ENCODE measurements around the gene SLC6A11.

The SLC6A11 gene

DNA sequence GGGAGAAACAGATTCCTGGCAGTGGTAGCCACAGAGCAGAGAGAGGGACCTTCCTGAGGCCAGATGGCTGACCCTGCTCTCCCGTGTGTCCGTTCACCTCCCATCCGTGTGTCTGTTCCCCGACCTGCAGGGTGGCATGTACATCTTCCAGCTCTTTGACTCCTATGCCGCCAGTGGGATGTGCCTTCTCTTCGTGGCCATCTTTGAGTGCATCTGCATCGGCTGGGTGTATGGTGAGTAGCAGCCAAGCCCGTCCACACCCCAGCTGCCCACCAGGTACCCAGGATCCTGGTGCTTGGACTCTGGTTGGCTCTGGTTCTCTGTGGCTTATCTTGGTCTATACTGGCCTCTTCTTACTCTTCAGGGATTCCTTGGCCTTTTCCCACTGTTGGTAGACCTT, 117.0 kb downstream of the SLC6A11 start:
- Histone ChIP-seq H3K4me3 (ENCODE audit: low read depth, low read length) (no peak overlapping the region), H3K9me3 (ENCODE audit: control insufficient read depth, insufficient read depth, low read depth, low read length) (no peaks in the 10 kb centered on the region), H3K27ac (ENCODE audit: low read depth, low read length) (no peak overlapping the region), H3K36me3 (ENCODE audit: control insufficient read depth, insufficient read depth, low read length) (no peaks in the 10 kb centered on the region), H3K9ac (ENCODE audit: low read length) (no peak overlapping the region), H3K4me1 (ENCODE audit: control insufficient read depth, insufficient read depth, low read length) (peaks cover 8% of the 10 kb centered on the region), H3K27me3 (ENCODE audit: control insufficient read depth, insufficient read depth, low read length) (no peaks in the 10 kb centered on the region)

- H3K27ac ChIP-seq (ENCODE audit: low read depth, low read length): no peak overlapping the region
- H3K9me3 ChIP-seq (ENCODE audit: control insufficient read depth, insufficient read depth, low read depth, low read length): no peaks in the 10 kb centered on the region
These were observed 117.4 kb downstream of the SLC6A11 start for GRCh38 chr3:10933470-10933804.

DNA sequence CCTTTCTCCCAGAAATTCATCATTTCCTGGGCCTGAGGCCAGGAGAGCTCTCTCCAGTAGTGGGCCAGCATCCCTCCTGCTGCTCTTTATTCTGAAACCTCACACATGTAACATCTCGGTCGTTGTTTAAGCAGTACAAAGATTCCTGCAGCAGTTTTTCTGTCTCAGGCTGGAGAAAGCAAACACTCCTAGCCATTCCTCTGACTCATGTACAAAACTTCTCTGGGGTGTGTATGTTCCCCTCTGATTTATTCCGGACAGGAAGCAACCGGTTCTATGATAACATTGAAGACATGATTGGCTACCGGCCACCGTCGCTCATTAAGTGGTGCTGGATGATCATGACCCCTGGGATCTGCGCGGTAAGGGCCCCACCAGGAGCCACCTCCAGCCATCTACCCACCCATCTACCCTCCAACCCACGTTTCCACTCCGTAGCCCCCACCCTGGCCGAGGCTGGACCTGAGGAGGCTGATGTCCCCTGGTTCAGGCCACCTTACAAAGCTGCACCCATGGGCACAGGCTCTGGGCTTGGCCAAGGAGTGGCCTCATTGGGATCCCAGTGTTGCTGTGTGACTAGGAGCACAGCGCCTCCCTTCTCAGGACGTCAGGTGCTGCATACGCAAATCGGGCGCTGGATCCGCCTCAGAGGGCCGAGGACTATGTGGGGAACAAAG, 117.9 kb downstream of the SLC6A11 start:
- no peak overlapping the region for H3K27ac ChIP-seq (ENCODE audit: low read depth, low read length)
- no peaks in the 10 kb centered on the region for H3K36me3 ChIP-seq (ENCODE audit: control insufficient read depth, insufficient read depth, low read length)
- no peaks in the 10 kb centered on the region for H3K27me3 ChIP-seq (ENCODE audit: control insufficient read depth, insufficient read depth, low read length)

More at GRCh38 chr3:10933470-10933804, 117.4 kb downstream of the SLC6A11 start:
- Histone ChIP-seq H3K9ac (ENCODE audit: low read length) (no peak overlapping the region), H3K27me3 (ENCODE audit: control insufficient read depth, insufficient read depth, low read length) (no peaks in the 10 kb centered on the region), H3K4me1 (ENCODE audit: control insufficient read depth, insufficient read depth, low read length) (peaks cover 8% of the 10 kb centered on the region), H3K36me3 (ENCODE audit: control insufficient read depth, insufficient read depth, low read length) (no peaks in the 10 kb centered on the region), H3K4me3 (ENCODE audit: low read depth, low read length) (no peak overlapping the region)

GRCh38 chr3:10935028-10935427, 119.0 kb downstream of the SLC6A11 start:
- Histone ChIP-seq H3K4me3 (ENCODE audit: low read depth, low read length) (no peak overlapping the region), H3K9ac (ENCODE audit: low read length) (no peak overlapping the region), H3K27me3 (ENCODE audit: control insufficient read depth, insufficient read depth, low read length) (no peaks in the 10 kb centered on the region), H3K9me3 (ENCODE audit: control insufficient read depth, insufficient read depth, low read depth, low read length) (no peaks in the 10 kb centered on the region), H3K36me3 (ENCODE audit: control insufficient read depth, insufficient read depth, low read length) (no peaks in the 10 kb centered on the region), H3K27ac (ENCODE audit: low read depth, low read length) (no peak overlapping the region), H3K4me1 (ENCODE audit: control insufficient read depth, insufficient read depth, low read length) (peaks cover 8% of the 10 kb centered on the region)

More for the DNA sequence above, 117.9 kb downstream of the SLC6A11 start:
- H3K9me3 ChIP-seq (ENCODE audit: control insufficient read depth, insufficient read depth, low read depth, low read length): no peaks in the 10 kb centered on the region
- no peak overlapping the region for H3K4me3 ChIP-seq (ENCODE audit: low read depth, low read length)
- no peak overlapping the region for H3K9ac ChIP-seq (ENCODE audit: low read length)
- peaks cover 8% of the 10 kb centered on the region for H3K4me1 ChIP-seq (ENCODE audit: control insufficient read depth, insufficient read depth, low read length)

- Histone ChIP-seq H3K4me3 (ENCODE audit: low read depth, low read length) (no peak overlapping the region), H3K4me1 (ENCODE audit: control insufficient read depth, insufficient read depth, low read length) (peaks cover 8% of the 10 kb centered on the region), H3K9me3 (ENCODE audit: control insufficient read depth, insufficient read depth, low read depth, low read length) (no peaks in the 10 kb centered on the region), H3K27me3 (ENCODE audit: control insufficient read depth, insufficient read depth, low read length) (no peaks in the 10 kb centered on the region), H3K27ac (ENCODE audit: low read depth, low read length) (no peak overlapping the region), H3K9ac (ENCODE audit: low read length) (no peak overlapping the region), H3K36me3 (ENCODE audit: control insufficient read depth, insufficient read depth, low read length) (no peaks in the 10 kb centered on the region)
These were observed 120.0 kb downstream of the SLC6A11 start for GRCh38 chr3:10935846-10936631.

GRCh38 chr3:10936686-10937085, 120.7 kb downstream of the SLC6A11 start:
- Histone ChIP-seq H3K9ac (ENCODE audit: low read length) (no peak overlapping the region), H3K36me3 (ENCODE audit: control insufficient read depth, insufficient read depth, low read length) (no peaks in the 10 kb centered on the region), H3K9me3 (ENCODE audit: control insufficient read depth, insufficient read depth, low read depth, low read length) (no peaks in the 10 kb centered on the region), H3K27me3 (ENCODE audit: control insufficient read depth, insufficient read depth, low read length) (no peaks in the 10 kb centered on the region), H3K27ac (ENCODE audit: low read depth, low read length) (no peak overlapping the region), H3K4me1 (ENCODE audit: control insufficient read depth, insufficient read depth, low read length) (peaks cover 8% of the 10 kb centered on the region), H3K4me3 (ENCODE audit: low read depth, low read length) (no peak overlapping the region)

GRCh38 chr3:10937141-10937825, 121.3 kb downstream of the SLC6A11 start:
- Histone ChIP-seq H3K27ac (ENCODE audit: low read depth, low read length) (no peak overlapping the region), H3K9ac (ENCODE audit: low read length) (no peak overlapping the region), H3K4me3 (ENCODE audit: low read depth, low read length) (no peak overlapping the region), H3K27me3 (ENCODE audit: control insufficient read depth, insufficient read depth, low read length) (no peaks in the 10 kb centered on the region), H3K36me3 (ENCODE audit: control insufficient read depth, insufficient read depth, low read length) (no peaks in the 10 kb centered on the region), H3K4me1 (ENCODE audit: control insufficient read depth, insufficient read depth, low read length) (peaks cover 8% of the 10 kb centered on the region), H3K9me3 (ENCODE audit: control insufficient read depth, insufficient read depth, low read depth, low read length) (peaks cover 2% of the 10 kb centered on the region)

- no peak overlapping the region for H3K27ac ChIP-seq (ENCODE audit: low read depth, low read length)
- no peaks in the 10 kb centered on the region for H3K27me3 ChIP-seq (ENCODE audit: control insufficient read depth, insufficient read depth, low read length)
- no peak overlapping the region for H3K9ac ChIP-seq (ENCODE audit: low read length)
- peaks cover 8% of the 10 kb centered on the region for H3K4me1 ChIP-seq (ENCODE audit: control insufficient read depth, insufficient read depth, low read length)
- H3K4me3 ChIP-seq (ENCODE audit: low read depth, low read length): no peak overlapping the region
- H3K36me3 ChIP-seq (ENCODE audit: control insufficient read depth, insufficient read depth, low read length): no peaks in the 10 kb centered on the region
- peaks cover 12% of the 10 kb centered on the region for H3K9me3 ChIP-seq (ENCODE audit: control insufficient read depth, insufficient read depth, low read depth, low read length)
These were observed 123.5 kb downstream of the SLC6A11 start for GRCh38 chr3:10939556-10939955.

DNA sequence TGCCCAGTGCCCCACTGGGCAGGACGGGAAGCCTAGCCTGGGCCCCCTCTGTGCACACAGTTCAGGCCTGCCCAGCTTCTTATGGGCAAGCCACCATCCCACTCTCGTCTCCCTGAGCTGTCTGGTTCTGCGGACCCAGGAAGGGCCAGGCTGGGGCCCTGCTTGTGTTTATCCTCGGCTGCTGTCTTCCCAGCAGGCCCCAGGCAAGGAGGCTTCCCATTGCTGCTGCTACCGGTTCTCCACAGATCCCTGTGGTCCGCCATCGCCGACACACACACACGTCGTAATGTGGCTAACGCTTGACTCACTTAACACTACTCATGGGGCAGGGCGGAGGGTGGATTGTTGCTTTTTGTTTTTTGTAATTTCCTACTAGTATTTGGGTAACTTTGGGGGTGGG, 124.1 kb downstream of the SLC6A11 start:
- no peak overlapping the region for H3K9ac ChIP-seq (ENCODE audit: low read length)
- no peaks in the 10 kb centered on the region for H3K27me3 ChIP-seq (ENCODE audit: control insufficient read depth, insufficient read depth, low read length)
- peaks cover 8% of the 10 kb centered on the region for H3K4me1 ChIP-seq (ENCODE audit: control insufficient read depth, insufficient read depth, low read length)
- H3K27ac ChIP-seq (ENCODE audit: low read depth, low read length): no peak overlapping the region
- H3K9me3 ChIP-seq (ENCODE audit: control insufficient read depth, insufficient read depth, low read depth, low read length): peaks cover 12% of the 10 kb centered on the region
- no peaks in the 10 kb centered on the region for H3K36me3 ChIP-seq (ENCODE audit: control insufficient read depth, insufficient read depth, low read length)
- H3K4me3 ChIP-seq (ENCODE audit: low read depth, low read length): no peak overlapping the region

DNA sequence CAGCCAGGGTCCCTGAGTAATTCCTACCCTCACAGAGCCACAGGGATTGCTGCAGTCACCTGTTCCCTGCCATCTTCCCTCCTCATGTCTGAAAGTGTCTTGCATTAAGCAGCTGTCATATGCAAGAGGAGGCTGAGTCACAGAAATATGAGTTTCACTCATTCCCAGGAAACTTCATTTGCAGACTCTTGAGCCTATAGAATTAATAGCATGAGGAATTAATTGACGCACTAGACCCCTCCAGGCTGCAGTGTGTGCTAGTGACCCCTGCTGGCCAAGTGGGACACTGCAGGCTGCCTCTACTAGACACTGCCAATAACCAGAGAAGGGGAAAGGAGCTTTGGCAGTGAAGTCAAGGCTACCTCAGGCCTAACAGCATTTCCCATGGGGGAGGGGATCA, 125.9 kb downstream of the SLC6A11 start:
- H3K36me3 ChIP-seq (ENCODE audit: control insufficient read depth, insufficient read depth, low read length): no peaks in the 10 kb centered on the region
- no peaks in the 10 kb centered on the region for H3K27me3 ChIP-seq (ENCODE audit: control insufficient read depth, insufficient read depth, low read length)
- H3K4me1 ChIP-seq (ENCODE audit: control insufficient read depth, insufficient read depth, low read length): no peaks in the 10 kb centered on the region
- H3K4me3 ChIP-seq (ENCODE audit: low read depth, low read length): no peak overlapping the region
- H3K9me3 ChIP-seq (ENCODE audit: control insufficient read depth, insufficient read depth, low read depth, low read length): peaks cover 12% of the 10 kb centered on the region
- no peak overlapping the region for H3K27ac ChIP-seq (ENCODE audit: low read depth, low read length)
- H3K9ac ChIP-seq (ENCODE audit: low read length): no peak overlapping the region

DNA sequence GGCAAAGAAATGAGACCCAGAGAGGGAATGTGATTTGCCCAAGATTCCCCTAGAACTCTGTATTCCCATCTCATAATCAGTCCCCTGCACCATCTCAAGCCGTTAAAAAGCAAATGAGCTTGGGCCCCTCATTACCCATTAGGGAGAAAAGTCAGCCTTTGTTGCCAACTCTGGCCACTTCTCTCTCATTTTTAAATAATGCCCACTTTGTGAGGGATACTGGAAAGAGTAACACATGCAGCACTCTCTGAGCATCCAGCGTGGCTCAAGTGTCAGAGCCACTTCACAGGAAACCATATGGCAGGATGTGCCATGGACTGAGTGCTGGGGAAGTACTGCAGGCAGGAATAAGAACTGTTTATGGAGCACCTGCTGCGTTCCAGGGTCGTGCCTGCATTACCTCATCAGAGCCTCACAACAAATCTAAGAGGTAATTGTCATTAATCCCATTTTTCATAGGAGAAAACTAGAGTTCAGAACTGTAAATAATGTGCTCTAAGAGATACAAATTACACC, 126.7 kb downstream of the SLC6A11 start:
- no peaks in the 10 kb centered on the region for H3K4me1 ChIP-seq (ENCODE audit: control insufficient read depth, insufficient read depth, low read length)
- H3K4me3 ChIP-seq (ENCODE audit: low read depth, low read length): no peak overlapping the region
- no peaks in the 10 kb centered on the region for H3K27me3 ChIP-seq (ENCODE audit: control insufficient read depth, insufficient read depth, low read length)
- no peak overlapping the region for H3K27ac ChIP-seq (ENCODE audit: low read depth, low read length)
- H3K36me3 ChIP-seq (ENCODE audit: control insufficient read depth, insufficient read depth, low read length): no peaks in the 10 kb centered on the region
- H3K9ac ChIP-seq (ENCODE audit: low read length): no peak overlapping the region
- H3K9me3 ChIP-seq (ENCODE audit: control insufficient read depth, insufficient read depth, low read depth, low read length): peaks cover 12% of the 10 kb centered on the region
